GM18526 (cell line): ENCODE data around the gene CGB5.
"Not testable (repeated sequence)": the region's sequence is repeated elsewhere in the genome, so short reads cannot be mapped to it uniquely, and the experiment has no call there.

Experiments used
- POLR2A ChIP-seq: IDR thresholded peaks from 3 replicates; pipeline ENCODE4 v1.6.1; 2011; ENCODE audit not compliant: insufficient read length; ENCODE audit errors: extremely low read depth

Gene CGB5

DNA sequence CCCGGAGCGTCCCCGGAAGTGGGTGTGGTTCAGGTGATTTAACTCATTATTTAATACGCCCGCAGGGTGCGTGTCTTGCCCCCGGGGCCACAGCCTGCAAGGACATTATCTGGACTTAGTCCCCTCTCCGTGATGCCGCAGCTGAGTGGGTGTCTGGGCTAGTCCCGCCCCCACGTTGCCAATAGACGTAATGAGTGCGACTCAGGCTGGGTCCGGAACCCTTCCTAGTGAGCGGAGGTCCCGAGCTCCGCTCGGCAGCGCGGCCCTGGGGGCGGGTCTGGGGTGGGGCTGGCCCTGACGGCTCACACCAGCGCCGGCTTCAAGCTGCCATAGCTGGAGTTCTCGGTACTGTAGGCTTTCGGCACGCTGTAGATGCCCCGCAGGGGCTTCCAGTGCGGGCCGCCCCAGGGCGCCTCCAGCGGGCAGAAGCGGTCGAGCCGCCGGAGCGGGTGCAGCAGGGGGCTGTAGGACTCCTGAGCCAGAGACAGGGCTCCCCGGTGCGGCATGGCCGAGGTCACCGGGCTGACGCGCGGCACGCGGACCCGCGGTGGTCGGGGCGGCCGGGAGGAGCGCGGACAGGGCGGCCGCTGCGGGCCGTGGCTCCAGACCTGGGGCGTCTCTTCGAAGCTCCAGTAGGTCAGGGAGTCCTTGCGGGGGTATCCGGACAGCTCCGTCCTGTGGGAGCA lies 25.8 kb upstream of the CGB5 start:
- TF ChIP-seq POLR2A, result no peak

DNA sequence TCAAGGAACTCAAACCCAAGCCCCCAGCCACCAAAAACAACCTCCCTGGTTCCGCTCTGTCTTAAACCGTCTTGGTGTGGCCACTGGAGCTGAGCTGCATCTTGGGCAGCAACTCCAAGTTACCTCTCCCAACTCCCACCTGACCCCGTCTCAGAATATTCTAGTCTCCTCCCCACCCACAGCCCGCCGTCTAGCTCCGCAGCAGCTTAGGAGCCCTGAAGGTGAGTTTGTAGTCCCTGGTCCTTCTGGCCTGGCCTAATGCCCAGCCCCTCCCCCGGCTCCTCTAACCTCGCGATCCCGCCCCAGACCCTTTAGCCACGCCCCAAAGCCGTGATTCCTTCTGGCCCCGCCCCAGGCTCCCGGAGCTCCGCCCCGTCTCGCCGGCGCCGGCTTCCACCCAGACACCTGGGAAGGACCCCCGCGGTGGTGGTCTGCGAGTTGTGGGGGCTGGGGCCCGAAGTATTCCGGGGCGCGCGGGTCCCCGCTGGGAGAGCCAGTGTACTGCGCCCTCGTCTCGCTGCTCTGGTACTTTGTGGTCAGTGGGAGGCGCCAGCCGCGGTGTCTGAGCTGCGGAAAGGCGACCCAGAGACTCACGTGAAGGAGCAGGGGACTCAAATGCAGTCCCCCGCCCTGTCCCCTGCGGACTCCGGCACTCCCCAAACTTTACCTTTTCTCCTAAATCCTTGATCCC lies 24.3 kb upstream of the CGB5 start:
- no peak for TF ChIP-seq POLR2A

DNA sequence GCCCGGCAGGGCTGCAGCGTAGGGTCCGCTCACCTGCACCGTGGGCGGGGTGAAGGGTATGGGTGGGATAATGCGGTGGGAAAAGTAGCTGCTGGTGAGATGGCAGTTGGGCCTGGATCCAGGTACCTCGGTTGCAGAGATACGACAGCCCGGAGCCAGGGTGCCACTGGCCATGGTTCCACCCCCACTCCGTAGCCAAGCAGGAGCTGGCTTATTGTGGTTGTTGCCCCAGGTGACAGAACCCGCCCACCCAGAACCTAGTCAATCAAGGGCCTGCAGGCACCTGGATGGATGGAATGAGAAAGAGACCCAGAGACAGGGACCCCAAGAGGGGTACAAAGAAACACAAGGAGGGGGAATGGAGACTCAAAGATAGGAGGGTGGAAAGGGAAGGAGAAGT lies 23.3 kb upstream of the CGB5 start:
- no peak for TF ChIP-seq POLR2A

DNA sequence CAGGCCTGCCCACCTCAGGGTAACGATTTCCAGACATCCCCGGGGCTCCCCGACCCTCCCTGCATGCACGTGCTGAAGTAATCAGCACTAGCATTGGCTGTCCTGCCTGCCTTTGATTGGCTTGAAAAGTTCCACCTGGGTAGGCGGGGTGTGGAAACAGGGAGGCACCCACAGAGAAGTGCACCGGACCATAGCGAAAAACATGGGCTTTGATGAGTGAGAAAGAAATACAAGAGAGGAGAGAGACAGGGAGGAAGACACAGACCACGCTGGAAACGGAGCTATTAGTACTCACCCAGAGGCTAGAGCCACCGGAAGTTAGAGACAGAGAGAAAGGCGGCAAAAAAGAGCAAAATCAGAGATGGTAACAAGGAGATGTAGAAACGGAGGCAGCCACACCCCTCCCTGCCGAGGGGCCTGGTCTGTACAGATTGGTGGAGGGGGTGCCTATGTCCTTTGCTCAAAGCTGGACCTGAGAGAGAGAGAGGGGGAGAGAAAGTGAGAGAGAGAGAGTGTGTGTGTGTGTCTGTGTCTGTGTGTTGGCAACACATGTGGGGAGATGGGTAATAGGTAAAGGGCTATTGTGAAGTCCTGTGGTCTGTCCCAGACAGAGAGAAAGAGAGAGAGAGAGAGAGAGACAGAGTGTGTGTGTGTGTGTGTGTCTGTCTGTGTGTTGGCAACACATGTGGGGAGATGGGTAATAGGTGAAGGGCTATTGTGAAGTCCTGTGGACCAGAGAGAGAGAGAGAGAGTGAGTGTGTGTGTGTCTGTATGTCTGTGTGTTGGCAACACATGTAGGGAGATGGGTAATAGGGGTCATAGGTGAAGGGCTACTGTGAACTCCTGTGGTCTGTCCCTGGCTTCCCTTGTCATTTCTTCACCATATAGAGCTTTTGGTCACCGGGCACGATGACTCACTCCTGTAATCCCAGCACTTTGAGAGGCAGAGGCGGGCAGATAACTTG lies 22.4 kb upstream of the CGB5 start:
- TF ChIP-seq POLR2A, result no peak

- no peak for TF ChIP-seq POLR2A
Measured at GRCh38 chr19:49022116-49022515, 21.5 kb upstream of the CGB5 start.

- not testable (repeated sequence) for TF ChIP-seq POLR2A
Measured at GRCh38 chr19:49024233-49024632, 19.4 kb upstream of the CGB5 start, which contains the start of gene CGB3. TSS of gene CGB3 (minus strand) at chr19:49024333. CDS start at chr19:49023971, 362 bp downstream.

- not testable (repeated sequence) for TF ChIP-seq POLR2A
Measured at GRCh38 chr19:49031642-49032301, 11.9 kb upstream of the CGB5 start, which contains the start of gene CGB2. TSS of gene CGB2 (plus strand) at chr19:49031890. CDS start at chr19:49032096, 206 bp downstream.

- TF ChIP-seq POLR2A, result not testable (repeated sequence)
Measured at GRCh38 chr19:49036815-49037214, 6.8 kb upstream of the CGB5 start, which contains the start of gene CGB1. TSS of gene CGB1 (minus strand) at chr19:49036895. CDS start at chr19:49036711, 184 bp downstream.

DNA sequence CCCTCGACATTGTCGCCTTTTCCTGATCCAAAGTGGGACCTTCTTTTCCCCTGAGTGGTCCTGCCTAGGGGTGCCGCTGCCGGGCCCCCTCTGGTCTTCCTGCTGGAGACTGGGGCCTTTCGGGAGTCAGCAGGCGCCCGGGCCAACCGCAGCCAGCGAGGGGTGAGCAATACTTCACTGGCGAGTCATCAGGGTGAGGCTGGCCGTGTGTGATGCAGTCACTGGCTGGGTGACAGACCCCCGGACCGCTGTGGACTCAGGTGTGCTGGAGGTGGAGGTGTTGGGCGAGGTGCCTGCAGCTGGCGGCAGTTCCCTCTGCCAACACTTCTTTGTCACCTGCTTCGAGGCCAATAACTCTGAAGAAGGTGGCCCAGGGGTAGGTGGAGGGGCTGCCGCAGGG lies 1.5 kb upstream of the CGB5 start:
- no peak for TF ChIP-seq POLR2A

DNA sequence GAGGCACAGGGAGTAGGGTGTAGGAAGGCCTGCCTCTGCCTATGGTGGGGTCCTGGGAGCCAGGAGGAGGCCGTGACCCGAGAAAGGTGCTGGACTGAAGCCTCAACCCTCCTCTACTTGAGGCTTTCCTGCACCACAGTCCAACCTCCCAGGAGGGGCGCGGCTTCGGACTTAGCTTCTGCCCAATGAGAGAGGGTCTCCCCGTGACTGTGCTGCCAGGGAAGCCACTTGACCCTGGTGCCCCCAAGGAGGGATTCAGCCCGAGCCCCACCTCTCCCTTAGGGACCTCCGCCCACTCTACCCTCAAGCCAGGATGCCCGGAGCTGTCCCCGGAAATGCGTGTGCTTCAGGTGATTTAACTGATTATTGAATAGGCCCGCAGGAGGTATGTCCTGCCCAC lies 5.4 kb downstream of the CGB5 start, which contains the start of gene CGB8:
CGB8 (minus strand) TSS at position 101 of the 400 bp plus-strand sequence. CDS start 372 bp downstream, outside the sequence.
- TF ChIP-seq POLR2A, result not testable (repeated sequence)

GRCh38 chr19:49056101-49056901 lies 12.7 kb downstream of the CGB5 start:
- no peak for TF ChIP-seq POLR2A

DNA sequence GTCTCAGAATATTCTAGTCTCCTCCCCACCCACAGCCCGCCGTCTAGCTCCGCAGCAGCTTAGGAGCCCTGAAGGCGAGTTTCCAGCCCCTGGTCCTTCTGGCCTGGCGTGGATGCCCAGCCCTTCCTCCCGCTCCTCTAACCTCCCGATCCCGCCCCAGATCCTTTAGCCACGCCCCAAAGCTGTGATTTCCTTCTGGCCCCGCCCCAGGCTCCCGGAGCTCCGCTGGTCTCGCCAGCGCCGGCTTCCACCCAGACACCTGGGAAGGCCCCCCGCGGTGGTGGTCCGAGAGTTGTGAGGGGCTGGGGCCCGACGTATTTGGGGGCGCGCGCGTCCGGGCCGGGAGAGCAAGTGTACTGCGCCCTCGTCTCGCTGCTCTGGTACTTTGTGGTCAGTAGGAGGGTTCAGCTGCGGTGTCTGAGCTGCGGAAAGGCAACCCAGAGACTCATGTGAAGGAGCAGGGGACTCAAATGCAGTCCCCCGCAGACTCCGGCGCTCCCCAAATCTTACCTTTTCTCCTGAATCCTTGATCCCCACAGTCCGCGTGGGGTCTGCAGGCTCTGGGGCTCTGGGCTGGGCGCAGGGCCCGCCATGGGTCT lies 14.1 kb downstream of the CGB5 start, which contains the start of gene CGB7:
CGB7 (minus strand) TSS at position 114 of the 599 bp plus-strand sequence. CDS start 2,374 bp downstream, outside the sequence.
- no peak for TF ChIP-seq POLR2A

DNA sequence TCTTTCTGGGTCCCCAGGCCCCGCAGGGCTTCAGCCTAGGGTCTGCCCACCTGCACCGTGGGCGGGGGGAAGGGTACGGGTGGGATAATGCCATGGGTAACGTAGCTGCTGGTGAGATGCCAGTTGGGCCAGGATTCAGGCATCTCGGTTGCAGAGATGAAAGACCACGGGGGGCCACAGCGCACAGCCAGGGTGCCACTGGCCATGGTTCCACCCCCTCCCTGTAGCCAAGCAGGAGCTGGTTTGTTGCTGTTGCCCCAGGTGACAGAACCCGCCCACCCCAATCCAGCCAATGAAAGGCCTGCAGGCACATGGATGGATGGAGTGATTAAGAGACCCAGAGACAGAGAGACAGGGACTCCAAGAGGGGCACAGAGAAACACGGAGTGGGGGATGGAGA lies 14.9 kb downstream of the CGB5 start:
- TF ChIP-seq POLR2A, result no peak

DNA sequence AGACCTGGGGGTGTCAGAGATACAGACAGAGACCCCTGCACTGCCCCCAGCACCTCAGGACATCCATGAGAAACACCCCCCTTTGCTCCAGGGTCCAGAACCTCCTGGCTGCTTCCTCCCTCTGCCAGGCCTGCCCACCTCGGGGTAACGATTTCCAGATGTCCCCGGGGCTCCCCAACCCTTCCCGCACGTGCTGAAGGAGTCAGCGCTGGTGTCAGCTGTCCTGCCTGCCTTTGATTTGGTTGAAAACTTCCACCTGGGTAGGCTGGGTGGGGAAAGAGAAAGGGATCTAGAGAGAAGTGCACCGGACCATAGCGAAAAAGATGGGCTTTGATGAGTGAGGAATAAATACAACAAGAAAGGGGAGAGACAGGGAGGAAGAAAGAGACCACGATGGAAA lies 15.4 kb downstream of the CGB5 start:
- no peak for TF ChIP-seq POLR2A

- TF ChIP-seq POLR2A, result no peak
Measured at GRCh38 chr19:49061000-49061399, 17.4 kb downstream of the CGB5 start.
